Neural crest cell (in vitro differentiated cells): ENCODE data around the gene KRTAP5-2. TPM values are rescaled to one million over a fixed set of nuclear protein-coding genes. Genes with fewer than 3 reads are reported as not detected.
A peak's percentile ranks its signal among the peaks of the same experiment; 100 is the strongest.

Experiments
- DNase-seq: peaks from one replicate; pipeline ENCODE4 v3.0.0; 2021; ENCODE audit warnings: low read depth, mixed read lengths, low spot score
- H3K27ac Mint-ChIP-seq: one replicate; pipeline ENCODE4 v1.8.0; 2021; ENCODE audit warnings: mild to moderate bottlenecking, mixed read lengths; ENCODE audit not compliant: unreplicated experiment
- H3K27me3 Mint-ChIP-seq: 2 replicates; pipeline ENCODE4 v1.8.0; 2021; ENCODE audit warnings: low read depth, mild to moderate bottlenecking, mixed read lengths
- H3K36me3 Mint-ChIP-seq: 2 replicates; pipeline ENCODE4 v1.8.0; 2021; ENCODE audit warnings: low read depth, mild to moderate bottlenecking, mixed read lengths
- H3K4me1 Mint-ChIP-seq: 2 replicates; pipeline ENCODE4 v1.8.0; 2021; ENCODE audit warnings: mixed read lengths
- H3K4me3 Mint-ChIP-seq: one replicate; pipeline ENCODE4 v1.8.0; 2021; ENCODE audit warnings: mild to moderate bottlenecking, mixed read lengths
- H3K9me3 Mint-ChIP-seq: 2 replicates; pipeline ENCODE4 v1.8.0; 2021; ENCODE audit warnings: mixed read lengths
- total RNA-seq: library from RNA; stranded (reverse); gene quantifications from 2 replicates; pipeline ENCODE4 v1.2.1, GENCODE V29; 2021
- TF ChIP-seq, protein P1 (sequence below): fragments of 200-600 bp; sonication (generic); conservative IDR thresholded peaks from 2 replicates; pipeline ENCODE4 v1.5.0; 2021; ENCODE audit warnings: antibody characterized with exemption, mild to moderate bottlenecking

The KRTAP5-2 gene
- total RNA-seq, 1 donor from 2014 or later, result not detected

DNA sequence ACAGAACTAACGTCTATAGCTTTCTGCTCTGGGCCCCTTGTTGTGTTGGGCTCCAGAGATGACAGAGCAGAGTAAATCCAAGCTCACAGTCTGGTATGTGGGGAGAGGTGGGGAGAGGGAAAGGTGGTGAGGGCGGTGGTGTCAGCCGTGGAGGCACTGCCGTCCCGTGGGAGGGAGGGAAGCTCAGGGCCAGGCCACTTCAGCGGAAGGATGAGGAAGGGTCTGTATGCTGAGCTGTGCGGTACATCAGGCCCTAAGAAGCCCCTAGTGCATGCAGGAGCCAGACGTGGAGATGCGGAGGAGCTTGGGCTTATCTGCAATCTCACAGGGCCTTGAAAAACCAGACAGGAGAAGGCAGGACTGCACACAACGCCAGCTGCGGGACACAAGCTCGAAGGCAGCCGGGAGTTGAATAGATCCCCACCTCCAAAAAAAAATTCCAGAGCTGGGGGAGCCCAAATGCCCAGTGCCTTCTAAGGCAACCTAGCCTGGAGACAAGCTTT, 33.0 kb upstream of the KRTAP5-2 start:
- Mint-ChIP-seq H3K9me3 (no peaks in the 10 kb centered on the region), H3K4me1 (no peaks in the 10 kb centered on the region), H3K36me3 (no peaks in the 10 kb centered on the region), H3K27me3 (peaks cover 24% of the 10 kb centered on the region), H3K27ac (no peak overlapping the region), H3K4me3 (no peak overlapping the region)
- TF ChIP-seq, protein P1, sequence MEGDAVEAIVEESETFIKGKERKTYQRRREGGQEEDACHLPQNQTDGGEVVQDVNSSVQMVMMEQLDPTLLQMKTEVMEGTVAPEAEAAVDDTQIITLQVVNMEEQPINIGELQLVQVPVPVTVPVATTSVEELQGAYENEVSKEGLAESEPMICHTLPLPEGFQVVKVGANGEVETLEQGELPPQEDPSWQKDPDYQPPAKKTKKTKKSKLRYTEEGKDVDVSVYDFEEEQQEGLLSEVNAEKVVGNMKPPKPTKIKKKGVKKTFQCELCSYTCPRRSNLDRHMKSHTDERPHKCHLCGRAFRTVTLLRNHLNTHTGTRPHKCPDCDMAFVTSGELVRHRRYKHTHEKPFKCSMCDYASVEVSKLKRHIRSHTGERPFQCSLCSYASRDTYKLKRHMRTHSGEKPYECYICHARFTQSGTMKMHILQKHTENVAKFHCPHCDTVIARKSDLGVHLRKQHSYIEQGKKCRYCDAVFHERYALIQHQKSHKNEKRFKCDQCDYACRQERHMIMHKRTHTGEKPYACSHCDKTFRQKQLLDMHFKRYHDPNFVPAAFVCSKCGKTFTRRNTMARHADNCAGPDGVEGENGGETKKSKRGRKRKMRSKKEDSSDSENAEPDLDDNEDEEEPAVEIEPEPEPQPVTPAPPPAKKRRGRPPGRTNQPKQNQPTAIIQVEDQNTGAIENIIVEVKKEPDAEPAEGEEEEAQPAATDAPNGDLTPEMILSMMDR, result no peak
- DNase-seq, result no peak

DNA sequence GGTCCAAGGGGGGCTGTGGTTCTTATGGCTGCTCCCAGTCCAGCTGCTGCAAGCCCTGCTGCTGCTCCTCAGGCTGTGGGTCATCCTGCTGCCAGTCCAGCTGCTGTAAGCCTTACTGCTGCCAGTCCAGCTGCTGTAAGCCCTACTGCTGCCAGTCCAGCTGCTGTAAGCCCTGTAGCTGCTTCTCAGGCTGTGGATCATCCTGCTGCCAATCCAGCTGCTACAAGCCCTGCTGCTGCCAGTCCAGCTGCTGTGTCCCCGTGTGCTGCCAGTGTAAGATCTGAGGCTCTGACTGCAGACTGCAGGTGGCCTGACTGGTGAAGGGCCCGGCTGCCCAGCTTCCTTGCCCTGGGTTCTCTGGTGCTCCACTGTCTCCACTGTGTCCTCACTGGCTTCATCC, 32.2 kb upstream of the KRTAP5-2 start:
- TF ChIP-seq, protein P1, result no peak
- peaks cover 24% of the 10 kb centered on the region for H3K27me3 Mint-ChIP-seq
- H3K4me3 Mint-ChIP-seq, result no peak overlapping the region

GRCh38 chr11:1629326-1630185, 31.5 kb upstream of the KRTAP5-2 start, which contains the start of gene KRTAP5-5:
Gene KRTAP5-5 (plus strand): TSS chr11:1629775. CDS start chr11:1629841, 66 bp downstream.
- TF ChIP-seq, protein P1, result no peak
- H3K27ac Mint-ChIP-seq, result peak within 1 kb of the TSS; percentile 40
- no peak within 1 kb of the TSS for H3K4me3 Mint-ChIP-seq
- peaks cover 24% of the 10 kb centered on the region for H3K27me3 Mint-ChIP-seq
- no peaks in the 10 kb centered on the region for H3K4me1 Mint-ChIP-seq
- no peaks in the 10 kb centered on the region for H3K9me3 Mint-ChIP-seq
- no peaks in the 10 kb centered on the region for H3K36me3 Mint-ChIP-seq
- DNase-seq, result no peak

More for the DNA sequence above, 32.2 kb upstream of the KRTAP5-2 start:
- Mint-ChIP-seq H3K36me3 (no peaks in the 10 kb centered on the region), H3K27ac (no peak overlapping the region), H3K4me1 (no peaks in the 10 kb centered on the region), H3K9me3 (no peaks in the 10 kb centered on the region)
- no peak for DNase-seq

DNA sequence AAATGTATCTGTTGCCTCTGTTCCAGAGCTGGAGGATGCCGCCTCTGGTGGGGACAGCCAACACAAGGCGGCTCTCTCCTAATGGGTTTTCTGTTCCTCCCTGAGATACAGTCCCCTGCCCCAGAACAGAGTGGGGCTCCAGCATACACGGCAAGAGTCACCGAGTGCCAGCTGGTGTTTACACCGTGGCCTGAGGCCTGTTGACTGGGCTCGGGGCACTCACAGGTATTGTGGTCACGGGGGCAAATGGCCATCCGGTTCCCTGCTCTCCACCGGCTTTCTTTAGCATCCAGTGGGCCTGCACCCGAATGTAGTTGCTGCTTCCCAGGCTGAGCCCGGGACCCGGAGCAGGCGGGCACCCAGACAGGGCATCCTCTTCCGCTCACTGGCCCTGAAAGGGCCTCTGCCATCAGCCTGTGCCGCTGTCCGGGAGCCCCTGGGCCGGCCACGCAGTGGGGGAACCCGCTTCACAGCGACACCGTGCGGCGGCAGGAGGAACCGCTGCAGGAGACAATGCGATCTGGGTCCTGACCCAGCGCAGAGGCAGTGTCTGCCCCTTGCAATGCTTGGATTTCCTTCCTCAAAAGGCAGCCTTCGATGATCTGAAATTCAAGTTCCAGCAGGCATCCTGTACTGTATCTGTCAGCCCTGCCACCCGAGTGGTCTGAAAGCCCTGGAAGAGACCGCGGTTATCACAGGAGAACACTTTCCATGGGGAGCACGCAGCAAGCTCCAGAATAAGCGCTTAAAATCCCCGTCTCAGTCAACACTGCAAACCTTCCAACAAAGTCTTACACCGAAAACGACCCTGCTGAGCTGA, 30.6 kb upstream of the KRTAP5-2 start:
- Mint-ChIP-seq H3K4me3 (no peak overlapping the region), H3K9me3 (no peaks in the 10 kb centered on the region), H3K27ac (peak overlapping the region; percentile 40), H3K4me1 (no peaks in the 10 kb centered on the region), H3K27me3 (peaks cover 24% of the 10 kb centered on the region), H3K36me3 (no peaks in the 10 kb centered on the region)
- TF ChIP-seq, protein P1, result peak; percentile 93
- DNase-seq, result peak; percentile 85

DNA sequence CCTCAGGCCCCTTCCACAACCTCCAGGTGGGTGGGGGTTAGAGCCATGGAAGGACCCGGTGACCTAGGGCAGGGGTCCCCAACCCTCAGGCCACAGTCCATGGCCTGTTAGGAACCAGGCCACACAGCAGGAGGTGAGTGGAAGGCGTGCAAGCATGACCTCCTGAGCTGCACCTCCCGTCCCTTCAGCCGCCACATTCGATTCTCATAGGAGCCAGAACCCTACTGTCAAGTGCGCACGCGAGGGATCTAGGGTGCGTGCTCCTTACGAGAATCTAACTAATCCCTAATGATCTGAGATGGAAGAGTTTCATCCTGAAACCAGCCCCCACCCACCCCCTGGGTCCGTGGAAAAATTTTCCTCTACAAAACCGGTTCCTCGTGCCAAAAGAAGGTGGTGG, 27.4 kb upstream of the KRTAP5-2 start:
- no peaks in the 10 kb centered on the region for H3K4me1 Mint-ChIP-seq
- TF ChIP-seq, protein P1, result no peak
- peaks cover 16% of the 10 kb centered on the region for H3K27me3 Mint-ChIP-seq
- H3K9me3 Mint-ChIP-seq, result no peaks in the 10 kb centered on the region
- H3K27ac Mint-ChIP-seq, result no peak overlapping the region
- H3K36me3 Mint-ChIP-seq, result no peaks in the 10 kb centered on the region
- no peak for DNase-seq
- no peak overlapping the region for H3K4me3 Mint-ChIP-seq
